Retinal pigment epithelial cell (primary cell): Measurements from ENCODE around the gene PSME3.
"Not testable (repeated sequence)": the region's sequence is repeated elsewhere in the genome, so short reads cannot be mapped to it uniquely, and the experiment has no call there.

Experiments
- DNase-seq: peaks from one replicate; pipeline ENCODE4 v3.0.0-alpha.2; 2010; ENCODE audit warnings: low read depth
- H3K4me3 ChIP-seq: 2 replicates; pipeline ENCODE4 v1.5.1; 2011; ENCODE audit warnings: mild to moderate bottlenecking, low read length, control low read depth, moderate library complexity
- TF ChIP-seq, protein P1 (sequence below): conservative IDR thresholded peaks from 2 replicates; pipeline ENCODE4 v1.5.1; 2011; ENCODE audit warnings: low read depth, low read length, control low read depth, inconsistent platforms

The PSME3 gene

GRCh38 chr17:42857389-42857788, 24.2 kb downstream of the PSME3 start:
- TF ChIP-seq, protein P1, sequence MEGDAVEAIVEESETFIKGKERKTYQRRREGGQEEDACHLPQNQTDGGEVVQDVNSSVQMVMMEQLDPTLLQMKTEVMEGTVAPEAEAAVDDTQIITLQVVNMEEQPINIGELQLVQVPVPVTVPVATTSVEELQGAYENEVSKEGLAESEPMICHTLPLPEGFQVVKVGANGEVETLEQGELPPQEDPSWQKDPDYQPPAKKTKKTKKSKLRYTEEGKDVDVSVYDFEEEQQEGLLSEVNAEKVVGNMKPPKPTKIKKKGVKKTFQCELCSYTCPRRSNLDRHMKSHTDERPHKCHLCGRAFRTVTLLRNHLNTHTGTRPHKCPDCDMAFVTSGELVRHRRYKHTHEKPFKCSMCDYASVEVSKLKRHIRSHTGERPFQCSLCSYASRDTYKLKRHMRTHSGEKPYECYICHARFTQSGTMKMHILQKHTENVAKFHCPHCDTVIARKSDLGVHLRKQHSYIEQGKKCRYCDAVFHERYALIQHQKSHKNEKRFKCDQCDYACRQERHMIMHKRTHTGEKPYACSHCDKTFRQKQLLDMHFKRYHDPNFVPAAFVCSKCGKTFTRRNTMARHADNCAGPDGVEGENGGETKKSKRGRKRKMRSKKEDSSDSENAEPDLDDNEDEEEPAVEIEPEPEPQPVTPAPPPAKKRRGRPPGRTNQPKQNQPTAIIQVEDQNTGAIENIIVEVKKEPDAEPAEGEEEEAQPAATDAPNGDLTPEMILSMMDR = no peak
- no peak for DNase-seq
- no peak overlapping the region for H3K4me3 ChIP-seq

DNA sequence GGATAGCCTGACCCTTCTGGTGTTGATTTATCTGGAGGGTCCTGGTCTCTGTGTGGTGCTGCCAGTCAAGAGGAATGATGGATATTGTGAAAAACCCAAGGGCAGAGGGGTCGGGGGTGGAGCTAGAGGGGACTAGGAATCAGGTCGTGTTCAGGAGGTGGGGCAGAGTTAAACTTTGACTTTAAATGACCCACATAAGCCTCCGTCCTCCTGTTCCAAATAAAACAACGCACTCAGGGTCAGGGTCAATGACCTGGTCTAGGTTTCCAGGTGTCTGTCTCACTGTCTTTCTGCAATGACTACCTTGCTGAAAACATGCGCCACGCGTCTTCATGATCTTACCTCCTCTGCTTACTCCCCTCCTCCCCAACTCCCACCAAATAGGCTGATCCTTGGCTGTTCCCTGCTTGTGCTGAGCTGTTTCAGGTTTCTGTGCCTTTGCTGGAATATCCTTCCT, 32.5 kb downstream of the PSME3 start:
- TF ChIP-seq, protein P1 = no peak
- DNase-seq = no peak

DNA sequence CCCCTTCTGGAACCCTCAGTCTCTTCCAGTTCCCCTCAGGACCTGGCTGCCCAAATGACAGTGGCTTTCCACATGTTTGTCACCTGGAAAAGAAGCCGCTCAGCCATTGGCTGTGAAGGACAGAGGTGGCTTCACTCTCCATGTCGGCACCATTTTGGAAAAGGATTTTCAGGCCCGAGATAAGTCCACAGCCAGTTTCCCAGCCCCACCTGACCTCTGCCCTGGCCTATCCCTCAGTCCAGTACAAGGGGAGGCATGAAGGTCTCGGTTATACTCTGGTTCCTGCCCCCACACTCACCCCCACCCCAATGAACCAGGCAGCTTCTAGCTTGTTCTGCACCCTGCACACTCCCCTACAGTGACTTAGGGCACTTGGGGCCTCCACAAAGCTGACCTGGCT, 33.0 kb downstream of the PSME3 start:
- H3K4me3 ChIP-seq = no peak overlapping the region
- no peak for DNase-seq
- TF ChIP-seq, protein P1 = no peak

More for the DNA sequence above, 32.5 kb downstream of the PSME3 start:
- no peak overlapping the region for H3K4me3 ChIP-seq

DNA sequence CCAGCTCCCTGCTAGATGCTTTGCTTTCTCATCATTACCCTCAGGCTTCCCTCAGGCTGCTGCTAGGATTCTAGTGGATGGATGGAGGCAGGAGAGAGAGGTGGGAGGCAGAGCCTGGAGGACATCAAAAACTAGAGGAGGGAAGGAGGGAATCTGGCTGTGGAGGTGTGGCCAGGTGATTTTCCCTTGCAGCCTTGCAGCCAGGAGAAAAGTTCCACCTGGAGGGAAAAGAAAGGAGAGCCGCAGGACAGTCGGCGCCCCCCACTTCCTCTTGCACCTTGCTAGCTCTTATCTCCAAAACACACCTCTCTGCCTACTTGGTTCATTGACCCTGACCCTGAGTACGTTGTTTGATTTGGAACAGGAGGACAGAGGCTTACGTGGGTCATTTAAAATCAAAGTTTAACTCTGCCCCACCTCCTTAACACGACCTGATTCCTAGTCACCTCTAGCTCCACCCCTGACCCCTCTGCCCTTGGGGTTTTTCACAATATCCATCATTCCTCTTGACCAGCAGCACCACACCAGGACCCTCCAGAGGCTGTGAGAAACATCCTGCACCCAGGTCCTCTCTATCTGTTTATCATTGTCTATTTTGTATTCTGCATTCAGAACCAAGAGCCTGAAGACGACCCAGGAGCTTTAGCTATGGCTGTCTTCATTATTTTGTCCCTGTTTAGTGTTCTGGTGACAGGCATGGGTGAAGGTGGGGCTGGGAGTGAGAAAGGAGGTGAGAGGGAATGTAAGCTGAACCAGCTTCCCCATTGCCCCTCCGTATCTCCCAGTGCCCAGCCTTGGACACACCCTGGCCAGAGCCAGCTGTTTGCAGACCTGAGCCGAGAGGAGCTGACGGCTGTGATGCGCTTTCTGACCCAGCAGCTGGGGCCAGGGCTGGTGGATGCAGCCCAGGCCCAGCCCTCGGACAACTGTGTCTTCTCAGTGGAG, 33.7 kb downstream of the PSME3 start:
- no peak for DNase-seq
- no peak overlapping the region for H3K4me3 ChIP-seq
- TF ChIP-seq, protein P1 = no peak

DNA sequence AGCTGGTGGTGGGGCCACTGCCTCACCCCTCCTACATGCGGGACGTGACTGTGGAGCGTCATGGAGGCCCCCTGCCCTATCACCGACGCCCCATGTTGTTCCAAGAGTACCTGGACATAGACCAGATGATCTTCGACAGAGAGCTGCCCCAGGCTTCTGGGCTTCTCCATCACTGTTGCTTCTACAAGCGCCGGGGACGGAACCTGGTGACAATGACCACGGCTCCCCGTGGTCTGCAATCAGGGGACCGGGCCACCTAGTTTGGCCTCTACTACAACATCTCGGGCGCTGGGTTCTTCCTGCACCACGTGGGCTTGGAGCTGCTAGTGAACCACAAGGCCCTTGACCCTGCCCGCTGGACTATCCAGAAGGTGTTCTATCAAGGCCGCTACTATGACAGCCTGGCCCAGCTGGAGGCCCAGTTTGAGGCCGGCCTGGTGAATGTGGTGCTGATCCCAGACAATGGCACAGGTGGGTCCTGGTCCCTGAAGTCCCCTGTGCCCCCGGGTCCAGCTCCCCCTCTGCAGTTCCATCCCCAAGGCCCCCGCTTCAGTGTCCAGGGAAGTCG, 34.6 kb downstream of the PSME3 start:
- not testable (repeated sequence) for DNase-seq, H3K4me3 ChIP-seq

GRCh38 chr17:42868338-42868737, 35.1 kb downstream of the PSME3 start:
- TF ChIP-seq, protein P1 = no peak
- DNase-seq = no peak
- no peak overlapping the region for H3K4me3 ChIP-seq

DNA sequence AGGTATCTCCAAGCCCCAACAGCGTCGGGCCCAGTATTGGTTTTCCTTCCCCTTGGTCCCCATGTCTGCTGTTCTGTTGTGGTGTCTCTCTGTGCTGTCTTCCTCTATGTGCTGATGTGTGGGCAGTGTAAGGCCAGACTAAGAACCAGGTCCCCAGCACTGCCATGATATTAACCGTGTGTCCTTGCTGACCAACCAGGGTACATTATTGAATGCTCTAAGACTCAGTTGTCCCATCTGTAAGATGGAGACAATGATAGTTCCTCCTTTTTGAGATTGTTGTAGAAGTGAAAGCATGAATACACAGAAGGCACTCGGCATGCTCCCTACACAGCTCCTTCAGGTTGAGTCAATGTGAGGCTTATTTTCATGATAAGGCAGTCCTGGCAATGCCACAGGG, 38.5 kb downstream of the PSME3 start:
- TF ChIP-seq, protein P1 = no peak
- no peak for DNase-seq
- no peak overlapping the region for H3K4me3 ChIP-seq
